Activated naive CD8-positive, alpha-beta T cell treated with anti-CD3 and anti-CD28 coated beads, Interleukin-2, amount 50 U/mL, for 16 hours (primary cell): ENCODE data around the gene DCTN1.

Experiments used
- DNase-seq: peaks from one replicate; pipeline ENCODE4 v3.0.0-alpha.2; 2020; ENCODE audit warnings: low read depth, low spot score

Gene DCTN1

DNA sequence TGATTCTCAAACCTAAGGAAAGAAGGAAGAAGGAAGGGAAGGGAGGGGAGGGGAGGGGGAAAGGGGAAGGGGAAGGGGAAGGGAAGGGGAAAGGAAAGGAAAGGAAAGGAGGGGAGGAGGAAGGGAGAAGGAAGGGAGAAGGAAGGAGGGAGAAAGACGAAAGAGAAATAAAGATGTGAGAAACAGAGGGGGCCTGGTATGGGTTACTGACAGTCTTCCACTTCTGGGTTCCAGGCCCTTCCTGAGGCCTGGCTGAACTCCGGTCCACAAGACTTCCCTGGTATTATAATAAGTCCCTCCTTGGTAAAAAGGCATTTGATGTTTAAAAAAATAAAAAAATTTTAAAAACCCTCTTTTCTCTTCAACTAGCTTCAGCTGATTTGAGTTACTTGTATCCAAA is 54.3 kb downstream of the DCTN1 start:
- DNase-seq = no peak

DNA sequence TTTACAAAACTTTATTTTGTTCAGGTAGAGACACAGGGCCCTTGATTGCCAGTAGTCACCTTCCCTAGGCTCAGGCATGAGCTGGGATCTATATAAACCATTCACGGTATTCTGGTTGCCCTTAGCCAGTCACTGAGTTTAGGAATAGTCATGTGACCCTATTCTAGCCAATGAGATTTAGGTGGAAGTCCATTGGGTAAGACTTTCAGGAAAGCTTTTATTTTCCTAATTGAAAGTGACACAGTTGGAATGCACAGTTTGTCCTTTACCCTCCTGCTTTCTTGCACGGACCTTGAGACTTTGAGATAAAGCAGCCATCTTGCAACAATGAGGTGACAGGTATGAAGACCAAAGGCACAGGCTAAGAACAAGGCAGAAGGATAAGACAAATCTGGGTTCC is 58.4 kb downstream of the DCTN1 start:
- no peak for DNase-seq

GRCh38 chr2:74317701-74318100 is 62.4 kb downstream of the DCTN1 start:
- DNase-seq = no peak

DNA sequence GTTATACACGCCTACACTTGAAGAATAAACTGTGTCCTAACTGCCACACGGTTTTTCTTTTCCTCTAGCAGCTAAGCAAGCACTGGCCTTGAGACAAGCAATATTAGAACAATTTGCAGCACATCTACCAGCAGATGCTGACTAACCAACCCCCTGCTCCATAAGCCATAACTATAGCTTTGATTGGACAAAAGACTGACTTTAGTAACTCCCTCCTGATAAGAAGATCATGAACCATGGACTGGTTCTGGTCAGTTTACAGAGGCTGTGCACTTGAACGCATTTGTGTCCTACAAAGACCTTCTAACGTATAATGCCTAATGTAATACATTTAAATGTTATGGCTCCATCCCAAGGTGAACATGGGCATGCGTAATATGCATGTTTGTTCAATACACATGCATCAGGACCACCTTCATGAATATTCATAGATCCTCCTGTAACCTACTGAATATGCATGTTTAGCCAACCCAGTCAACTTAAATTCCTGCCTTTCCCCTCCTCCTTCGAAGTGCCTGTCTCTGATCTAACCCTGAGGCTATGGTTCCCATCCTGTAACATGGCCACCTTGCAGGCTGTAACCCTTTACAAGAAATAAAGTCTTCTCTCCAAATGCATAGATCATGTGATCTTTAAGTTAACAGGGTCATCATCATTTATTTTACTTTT is 63.4 kb downstream of the DCTN1 start:
- DNase-seq = no peak

DNA sequence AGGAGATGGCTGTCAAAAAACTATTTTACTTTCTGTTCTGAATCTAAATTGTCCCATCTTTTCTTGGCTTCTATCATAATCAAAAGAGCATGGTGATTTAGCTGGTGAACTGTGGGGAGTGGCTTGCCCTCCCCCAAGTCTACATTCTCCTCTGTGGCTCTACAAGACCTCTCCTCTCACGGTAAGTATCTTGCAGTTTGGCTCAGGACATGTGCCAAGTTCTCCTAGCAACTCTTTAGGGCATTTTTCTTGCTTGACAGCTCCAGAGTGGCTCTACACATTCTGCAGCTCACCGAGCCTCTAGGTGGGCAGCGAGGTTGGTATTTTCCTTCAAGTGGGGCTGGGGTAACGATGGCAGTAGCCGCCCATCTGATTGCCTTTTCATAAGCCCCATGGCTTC is 66.0 kb downstream of the DCTN1 start:
- no peak for DNase-seq

DNA sequence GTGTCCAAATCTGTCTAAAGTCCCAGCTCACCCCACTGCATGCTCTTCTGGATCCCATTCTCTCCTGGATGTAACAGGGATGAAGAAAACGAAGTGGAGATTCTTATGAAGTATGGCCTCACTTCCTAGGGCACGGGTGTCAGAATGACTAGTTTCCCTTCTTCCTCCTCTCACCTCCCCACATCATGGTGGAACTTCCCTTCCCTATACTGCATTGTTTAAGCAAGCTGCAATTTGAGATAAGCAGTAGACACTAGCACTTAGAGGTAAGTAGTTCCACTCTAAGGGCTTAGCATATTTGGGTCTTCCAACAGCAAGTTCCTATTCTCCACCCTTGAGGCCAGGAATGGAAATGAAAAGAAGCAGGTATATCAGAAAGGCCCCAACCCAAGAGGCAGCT is 66.6 kb downstream of the DCTN1 start:
- DNase-seq = no peak

DNA sequence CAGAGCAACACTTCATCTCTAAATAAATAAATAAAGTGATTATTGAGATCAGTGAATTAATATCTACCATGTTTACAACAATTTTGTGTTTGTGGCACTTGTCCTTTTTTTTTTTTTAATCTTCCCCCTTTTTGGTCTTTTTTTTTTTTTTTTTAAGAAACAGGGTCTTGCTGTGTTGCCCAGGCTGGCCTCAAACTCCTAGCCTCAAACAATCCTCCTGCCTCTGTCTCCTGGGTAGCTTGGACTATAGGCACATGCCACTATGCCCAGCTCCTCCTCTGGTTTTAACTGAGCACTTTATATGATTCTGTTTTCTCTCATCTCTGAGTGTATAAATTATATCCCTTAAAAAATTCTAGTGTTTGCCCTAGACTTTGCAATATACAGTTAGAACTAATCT is 67.2 kb downstream of the DCTN1 start:
- no peak for DNase-seq
